CD14-positive monocyte (primary cell): Measurements from ENCODE around the gene BNC2. TPM values are rescaled to one million over a fixed set of nuclear protein-coding genes. Genes with fewer than 3 reads are reported as not detected.

Experiments used
- DNase-seq, 3 donors: peaks; one replicate each; pipeline ENCODE4 v3.0.0-alpha.2; 2011 to 2022
- H2AFZ ChIP-seq: 2 replicates; pipeline ENCODE4 v1.6.0; 2012; ENCODE audit warnings: mild to moderate bottlenecking, low read depth, low read length, inconsistent platforms; ENCODE audit not compliant: insufficient read depth, poor library complexity, severe bottlenecking
- H3K27ac ChIP-seq, 2 donors: 1 replicate in 1 of 2; 2 replicates in 1 of 2; pipeline ENCODE4 v1.5.1; 2012 to 2013; ENCODE audit warnings: low read length in 2 of 2, control low read depth in 1 of 2, inconsistent platforms in 1 of 2, low read depth in 1 of 2, mild to moderate bottlenecking in 1 of 2
- H3K27me3 ChIP-seq, 2 donors: one replicate each; pipeline versions ENCODE4 v1.6.0 to v1.6.1; 2011 to 2013; ENCODE audit warnings: low read length in 2 of 2; ENCODE audit not compliant: control insufficient read depth in 2 of 2, insufficient read depth in 2 of 2
- H3K36me3 ChIP-seq, 2 donors: replicated peaks in 1 of 2; 1 replicate in 1 of 2; 2 replicates in 1 of 2; pipeline versions ENCODE4 v1.5.1 to v1.6.1; 2012 to 2013; ENCODE audit warnings: low read length in 2 of 2, control low read depth in 1 of 2, inconsistent platforms in 1 of 2, mild to moderate bottlenecking in 1 of 2; ENCODE audit not compliant: insufficient read depth in 2 of 2, control insufficient read depth in 1 of 2
- H3K4me1 ChIP-seq, 2 donors: 1 replicate in 1 of 2; 2 replicates in 1 of 2; pipeline versions ENCODE4 v1.5.1 to v1.6.1; 2012 to 2013; ENCODE audit warnings: low read length in 2 of 2, control low read depth in 1 of 2, inconsistent platforms in 1 of 2, mild to moderate bottlenecking in 1 of 2, moderate library complexity in 1 of 2; ENCODE audit not compliant: insufficient read depth in 2 of 2, control insufficient read depth in 1 of 2
- H3K4me2 ChIP-seq: replicated peaks from 2 replicates; pipeline ENCODE3; 2012; ENCODE audit warnings: low read length, moderate library complexity, mild to moderate bottlenecking; ENCODE audit not compliant: poor library complexity, severe bottlenecking; ENCODE audit errors: extremely low read depth
- H3K4me3 ChIP-seq, 3 experiments: fragments of 200-600 bp in 1 of 3; sonication (generic) in 1 of 3; replicated peaks in 1 of 3; 1 replicate in 2 of 3; 2 replicates in 1 of 3; pipeline ENCODE4 v1.5.1; 2011 to 2013; ENCODE audit warnings: low read length in 3 of 3, mild to moderate bottlenecking in 3 of 3, control low read depth in 2 of 3, low read depth in 2 of 3, inconsistent platforms in 1 of 3, moderate library complexity in 1 of 3
- H3K79me2 ChIP-seq: 2 replicates; pipeline ENCODE4 v1.6.0; 2012; ENCODE audit warnings: mild to moderate bottlenecking, control low read depth, inconsistent platforms, low read length, moderate library complexity; ENCODE audit not compliant: insufficient read depth
- H3K9ac ChIP-seq: 2 replicates; pipeline ENCODE4 v1.6.0; 2017; ENCODE audit warnings: low read length, mild to moderate bottlenecking; ENCODE audit not compliant: insufficient read depth, poor library complexity, severe bottlenecking
- H3K9me3 ChIP-seq, 2 donors: replicated peaks in 1 of 2; 1 replicate in 1 of 2; 2 replicates in 1 of 2; pipeline versions ENCODE4 v1.5.1 to v1.6.1; 2012 to 2013; ENCODE audit warnings: low read length in 2 of 2, control low read depth in 1 of 2; ENCODE audit not compliant: control insufficient read depth in 1 of 2, insufficient read depth in 1 of 2
- H4K20me1 ChIP-seq: 2 replicates; pipeline ENCODE4 v1.6.0; 2012; ENCODE audit warnings: mild to moderate bottlenecking, low read length, control low read depth, moderate library complexity; ENCODE audit not compliant: insufficient read depth
- H3K27ac Mint-ChIP-seq, 7 donors: one replicate each; pipeline ENCODE4 v1.8.0; 2020; ENCODE audit warnings: mild to moderate bottlenecking in 7 of 7, mixed read lengths in 7 of 7, moderate library complexity in 6 of 7, inconsistent platforms in 2 of 7
- H3K27me3 Mint-ChIP-seq, 3 donors: one replicate each; pipeline ENCODE4 v1.8.0; 2021 to 2022; ENCODE audit warnings: low read depth in 3 of 3, mild to moderate bottlenecking in 3 of 3, mixed read lengths in 3 of 3, moderate library complexity in 3 of 3, inconsistent platforms in 1 of 3
- H3K36me3 Mint-ChIP-seq, 2 donors: one replicate each; pipeline ENCODE4 v1.8.0; 2020; ENCODE audit warnings: mixed read lengths in 2 of 2, inconsistent platforms in 1 of 2, mild to moderate bottlenecking in 1 of 2
- H3K4me1 Mint-ChIP-seq: one replicate; pipeline ENCODE4 v1.8.0; 2020; ENCODE audit warnings: mild to moderate bottlenecking, mixed read lengths
- H3K4me3 Mint-ChIP-seq, 2 donors: one replicate each; pipeline ENCODE4 v1.8.0; 2020; ENCODE audit warnings: mild to moderate bottlenecking in 2 of 2, mixed read lengths in 2 of 2, moderate library complexity in 1 of 2
- H3K9me3 Mint-ChIP-seq, 7 donors: one replicate each; pipeline ENCODE4 v1.8.0; 2020 to 2022; ENCODE audit warnings: mixed read lengths in 7 of 7, mild to moderate bottlenecking in 6 of 7, moderate library complexity in 6 of 7, inconsistent platforms in 2 of 7
- WGBS: methylation state at CpG from one replicate; pipeline ENCODE4 v1.1.5; 2013; ENCODE audit warnings: missing lambda C conversion rate; ENCODE audit not compliant: insufficient coverage; 5-methylcytosine and 5-hydroxymethylcytosine counted together
- intact Hi-C, 2 donors: fragments of 100-400 bp; cut with micrococcal nuclease; formaldehyde crosslinking; loops; one replicate each; pipeline versions ENCODE4 v1.15.0 to v1.15.1; 2023
- polyA plus RNA-seq, 3 donors: library from polyadenylated mRNA; depleted of rRNA in 1 of 3; unstranded in 2 of 3; stranded (reverse) in 1 of 3; fragments of 300-500 nt in 2 of 3; fragments of >200 nt in 1 of 3; fragmentation: Illumina TruSeq in 2 of 3; gene quantifications; 1 replicate in 2 of 3; 2 replicates in 1 of 3; pipeline ENCODE4 v1.2.3, GENCODE V29; 2012 to 2021
- TF ChIP-seq, protein P1 (sequence below): fragments of 200-600 bp; IDR thresholded peaks from one replicate; pipeline ENCODE4 v1.8.0; 2022; ENCODE audit warnings: antibody characterized with exemption, mild to moderate bottlenecking

The BNC2 gene
- polyA plus RNA-seq, 3 donors, result 0.01 TPM; not detected in 2

DNA sequence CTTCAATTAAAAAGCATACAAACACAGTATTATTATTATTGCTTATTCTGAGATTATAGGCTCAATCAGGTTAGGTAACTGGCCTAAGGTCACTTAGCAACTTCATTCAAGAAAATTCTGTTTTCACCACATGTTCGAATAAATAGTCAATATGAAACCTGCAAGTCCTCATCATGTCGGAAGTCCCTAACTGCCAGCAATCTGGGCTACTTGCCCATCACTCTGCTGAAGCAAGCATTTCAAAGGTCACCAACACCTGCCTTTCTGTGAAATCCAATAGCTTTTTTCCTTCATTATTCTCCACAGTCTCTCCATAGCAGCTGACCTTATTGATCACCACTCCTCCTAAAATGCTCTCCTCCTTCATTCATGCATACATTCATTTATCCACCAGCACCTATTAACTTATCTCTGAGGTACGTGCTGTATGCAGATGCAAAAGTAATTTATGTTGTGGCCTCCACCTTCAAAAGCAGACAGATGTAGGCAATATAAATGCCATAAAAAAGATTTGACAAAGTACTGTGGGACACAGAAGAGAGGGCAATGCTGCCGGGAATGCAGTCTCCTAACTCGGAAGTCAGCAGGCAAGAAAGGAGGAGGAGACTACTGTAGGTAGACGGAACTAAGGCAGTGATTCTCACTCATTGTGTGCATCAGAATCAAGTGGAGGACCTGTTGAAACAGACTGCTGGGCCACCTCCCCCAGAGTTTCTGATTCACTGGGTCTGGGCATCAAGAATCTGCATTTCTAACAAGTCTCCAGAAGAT is 310.9 kb downstream of the BNC2 start:
- Histone ChIP-seq H4K20me1 (no peaks in the 10 kb centered on the region), H3K36me3 (no peaks in the 10 kb centered on the region), H3K27me3 (no peaks in the 10 kb centered on the region), H3K4me2 (no peak overlapping the region), H2AFZ (no peak overlapping the region), H3K27ac (no peak overlapping the region), H3K9me3 (no peaks in the 10 kb centered on the region), H3K79me2 (no peaks in the 10 kb centered on the region), H3K9ac (no peak overlapping the region), H3K4me3 (no peak overlapping the region), H3K4me1 (no peaks in the 10 kb centered on the region)
- Mint-ChIP-seq H3K27ac (no peak overlapping the region), H3K9me3 (peaks cover 2 to 13% (median 4%) of the 10 kb centered on the region in 7 donors), H3K36me3 (no peaks in the 10 kb centered on the region), H3K4me1 (no peaks in the 10 kb centered on the region), H3K27me3 (peaks cover 0 to 1% (median 0%) of the 10 kb centered on the region in 3 donors), H3K4me3 (no peak overlapping the region)
- no peak for DNase-seq
- intact Hi-C loops, result no loop called here
- TF ChIP-seq, protein P1, sequence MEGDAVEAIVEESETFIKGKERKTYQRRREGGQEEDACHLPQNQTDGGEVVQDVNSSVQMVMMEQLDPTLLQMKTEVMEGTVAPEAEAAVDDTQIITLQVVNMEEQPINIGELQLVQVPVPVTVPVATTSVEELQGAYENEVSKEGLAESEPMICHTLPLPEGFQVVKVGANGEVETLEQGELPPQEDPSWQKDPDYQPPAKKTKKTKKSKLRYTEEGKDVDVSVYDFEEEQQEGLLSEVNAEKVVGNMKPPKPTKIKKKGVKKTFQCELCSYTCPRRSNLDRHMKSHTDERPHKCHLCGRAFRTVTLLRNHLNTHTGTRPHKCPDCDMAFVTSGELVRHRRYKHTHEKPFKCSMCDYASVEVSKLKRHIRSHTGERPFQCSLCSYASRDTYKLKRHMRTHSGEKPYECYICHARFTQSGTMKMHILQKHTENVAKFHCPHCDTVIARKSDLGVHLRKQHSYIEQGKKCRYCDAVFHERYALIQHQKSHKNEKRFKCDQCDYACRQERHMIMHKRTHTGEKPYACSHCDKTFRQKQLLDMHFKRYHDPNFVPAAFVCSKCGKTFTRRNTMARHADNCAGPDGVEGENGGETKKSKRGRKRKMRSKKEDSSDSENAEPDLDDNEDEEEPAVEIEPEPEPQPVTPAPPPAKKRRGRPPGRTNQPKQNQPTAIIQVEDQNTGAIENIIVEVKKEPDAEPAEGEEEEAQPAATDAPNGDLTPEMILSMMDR, result no peak
- WGBS, result 99% methylated on average over 5 of the region's 6 CpGs

DNA sequence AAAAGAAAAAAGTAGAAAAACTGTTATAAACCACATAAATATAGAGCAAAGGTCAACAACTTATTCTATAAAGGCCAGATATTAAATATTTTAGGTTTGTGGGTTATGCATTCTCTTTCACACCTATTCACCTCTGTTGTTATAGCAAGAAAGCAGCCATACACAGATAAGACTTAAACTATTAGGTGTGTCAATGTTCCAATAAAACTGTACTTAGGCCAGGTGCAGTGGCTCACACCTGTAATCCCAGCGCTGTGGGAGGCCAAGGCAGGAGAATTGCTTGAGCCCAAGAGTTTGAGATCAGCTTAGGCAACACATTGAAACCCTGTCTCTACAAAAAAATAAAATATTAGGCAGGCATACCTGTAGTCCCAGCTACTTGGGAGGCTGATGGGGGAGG is 314.7 kb downstream of the BNC2 start:
- DNase-seq, result no peak
- peaks cover 0 to 1% (median 0%) of the 10 kb centered on the region in 3 donors for H3K27me3 Mint-ChIP-seq
- H3K36me3 Mint-ChIP-seq, result no peaks in the 10 kb centered on the region
- no peak overlapping the region for H3K4me2 ChIP-seq
- no CpG with 5 or more reads among the region's 1 CpG for WGBS
- H3K4me3 Mint-ChIP-seq, result no peak overlapping the region
- no peak overlapping the region for H2AFZ ChIP-seq
- no peaks in the 10 kb centered on the region for H3K36me3 ChIP-seq
- H3K27me3 ChIP-seq, result no peaks in the 10 kb centered on the region
- no peak overlapping the region for H3K27ac Mint-ChIP-seq
- H3K9me3 ChIP-seq, result no peaks in the 10 kb centered on the region
- no peak overlapping the region for H3K4me3 ChIP-seq
- H3K9me3 Mint-ChIP-seq, result peaks cover 2 to 14% (median 7%) of the 10 kb centered on the region in 7 donors
- no peak overlapping the region for H3K27ac ChIP-seq
- TF ChIP-seq, protein P1, result no peak
- no peaks in the 10 kb centered on the region for H4K20me1 ChIP-seq
- intact Hi-C loops, result no loop called here
- H3K9ac ChIP-seq, result no peak overlapping the region
- no peaks in the 10 kb centered on the region for H3K4me1 Mint-ChIP-seq
- no peaks in the 10 kb centered on the region for H3K4me1 ChIP-seq
- no peaks in the 10 kb centered on the region for H3K79me2 ChIP-seq
